Measurements from ENCODE around the gene METRN.

- TF ChIP-seq TARDBP (IDR thresholded peaks at IDR 0.05): no peak
- TF ChIP-seq HDGF (IDR thresholded peaks at IDR 0.05; ENCODE audit: borderline replicate concordance): no peak
- TF ChIP-seq NFRKB (IDR thresholded peaks at IDR 0.05): no peak
- TF ChIP-seq FOXK2 (IDR thresholded peaks at IDR 0.05): no peak
- no peak for TF ChIP-seq ARNT (IDR thresholded peaks at IDR 0.05)
- no peak for TF ChIP-seq SP1 (IDR thresholded peaks at IDR 0.05)
- no peak for TF ChIP-seq L3MBTL2 (conservative IDR thresholded peaks at IDR 0.05)
- TF ChIP-seq FOXA1 (IDR thresholded peaks at IDR 0.05): no peak
These were observed 5.1 kb upstream of the METRN start for GRCh38 chr16:709566-710499.

Measured in HEK293T (cell line).